GM12801 (cell line): ENCODE data around the gene ASB13.

Experiments
- TF ChIP-seq, protein P1 (sequence below): IDR thresholded peaks from one replicate; pipeline ENCODE4 v1.5.1; 2011; ENCODE audit warnings: control low read depth; ENCODE audit not compliant: insufficient read length; ENCODE audit errors: extremely low read depth

ASB13 gene

DNA sequence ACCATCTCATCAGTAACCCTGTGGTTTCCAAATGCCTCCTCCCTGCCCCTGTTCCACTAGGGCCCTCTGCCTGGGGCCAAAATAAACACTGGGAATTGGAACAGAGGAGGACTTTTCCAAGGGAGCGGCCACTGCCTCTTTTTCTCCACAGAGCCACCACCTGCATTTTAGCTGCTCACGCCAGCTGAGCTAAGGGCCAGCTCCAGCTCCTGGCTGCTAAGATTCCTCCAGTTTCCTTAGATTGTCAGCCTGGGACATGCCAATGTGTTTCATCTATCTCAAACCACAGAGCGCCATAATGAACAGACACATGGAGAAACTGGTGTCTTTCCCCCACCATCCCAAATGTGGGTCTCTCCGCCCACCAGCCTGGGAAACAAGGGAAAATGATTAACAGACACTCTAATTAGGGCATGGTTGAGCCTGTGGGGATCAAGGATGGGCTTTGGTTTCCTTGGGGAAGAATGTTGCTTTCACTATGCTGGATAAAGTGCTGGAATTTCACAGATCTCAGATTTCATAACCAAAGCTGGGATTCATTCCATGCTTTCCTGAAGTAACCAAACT is 52.2 kb downstream of the ASB13 start:
- TF ChIP-seq, protein P1, sequence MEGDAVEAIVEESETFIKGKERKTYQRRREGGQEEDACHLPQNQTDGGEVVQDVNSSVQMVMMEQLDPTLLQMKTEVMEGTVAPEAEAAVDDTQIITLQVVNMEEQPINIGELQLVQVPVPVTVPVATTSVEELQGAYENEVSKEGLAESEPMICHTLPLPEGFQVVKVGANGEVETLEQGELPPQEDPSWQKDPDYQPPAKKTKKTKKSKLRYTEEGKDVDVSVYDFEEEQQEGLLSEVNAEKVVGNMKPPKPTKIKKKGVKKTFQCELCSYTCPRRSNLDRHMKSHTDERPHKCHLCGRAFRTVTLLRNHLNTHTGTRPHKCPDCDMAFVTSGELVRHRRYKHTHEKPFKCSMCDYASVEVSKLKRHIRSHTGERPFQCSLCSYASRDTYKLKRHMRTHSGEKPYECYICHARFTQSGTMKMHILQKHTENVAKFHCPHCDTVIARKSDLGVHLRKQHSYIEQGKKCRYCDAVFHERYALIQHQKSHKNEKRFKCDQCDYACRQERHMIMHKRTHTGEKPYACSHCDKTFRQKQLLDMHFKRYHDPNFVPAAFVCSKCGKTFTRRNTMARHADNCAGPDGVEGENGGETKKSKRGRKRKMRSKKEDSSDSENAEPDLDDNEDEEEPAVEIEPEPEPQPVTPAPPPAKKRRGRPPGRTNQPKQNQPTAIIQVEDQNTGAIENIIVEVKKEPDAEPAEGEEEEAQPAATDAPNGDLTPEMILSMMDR = no peak

DNA sequence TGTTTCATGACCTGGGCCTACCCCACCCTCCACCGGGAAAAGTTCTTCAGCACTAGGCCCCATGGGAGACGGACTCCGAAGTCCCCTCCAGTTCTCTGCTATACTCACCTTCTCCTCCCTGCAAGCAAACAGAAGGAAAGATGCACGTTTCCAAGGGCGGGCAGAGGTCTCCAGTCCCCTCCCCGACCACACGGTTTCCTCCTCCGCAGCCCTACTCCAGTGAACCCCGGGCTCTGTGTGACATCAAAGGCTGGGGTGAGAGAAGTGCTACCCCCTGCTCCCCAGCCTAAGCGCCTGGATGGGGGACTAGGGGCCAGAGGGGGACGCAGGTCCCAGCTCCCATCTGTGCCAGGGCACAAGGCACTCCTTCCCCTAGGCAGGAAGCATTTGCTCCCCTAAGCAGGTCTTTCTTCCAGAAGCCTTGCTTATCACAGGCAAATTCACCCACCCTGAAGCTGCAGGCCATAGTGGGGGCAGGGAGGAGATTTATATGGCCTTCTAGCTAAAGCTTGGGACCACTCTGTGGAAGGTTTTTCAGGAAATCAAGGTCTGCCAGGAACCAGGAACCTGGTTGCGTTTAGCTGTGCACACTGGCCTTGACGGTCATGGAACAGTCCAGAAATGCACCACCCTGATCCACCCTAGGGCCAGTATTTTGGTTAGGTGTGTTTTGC is 52.8 kb downstream of the ASB13 start:
- TF ChIP-seq, protein P1 = no peak

DNA sequence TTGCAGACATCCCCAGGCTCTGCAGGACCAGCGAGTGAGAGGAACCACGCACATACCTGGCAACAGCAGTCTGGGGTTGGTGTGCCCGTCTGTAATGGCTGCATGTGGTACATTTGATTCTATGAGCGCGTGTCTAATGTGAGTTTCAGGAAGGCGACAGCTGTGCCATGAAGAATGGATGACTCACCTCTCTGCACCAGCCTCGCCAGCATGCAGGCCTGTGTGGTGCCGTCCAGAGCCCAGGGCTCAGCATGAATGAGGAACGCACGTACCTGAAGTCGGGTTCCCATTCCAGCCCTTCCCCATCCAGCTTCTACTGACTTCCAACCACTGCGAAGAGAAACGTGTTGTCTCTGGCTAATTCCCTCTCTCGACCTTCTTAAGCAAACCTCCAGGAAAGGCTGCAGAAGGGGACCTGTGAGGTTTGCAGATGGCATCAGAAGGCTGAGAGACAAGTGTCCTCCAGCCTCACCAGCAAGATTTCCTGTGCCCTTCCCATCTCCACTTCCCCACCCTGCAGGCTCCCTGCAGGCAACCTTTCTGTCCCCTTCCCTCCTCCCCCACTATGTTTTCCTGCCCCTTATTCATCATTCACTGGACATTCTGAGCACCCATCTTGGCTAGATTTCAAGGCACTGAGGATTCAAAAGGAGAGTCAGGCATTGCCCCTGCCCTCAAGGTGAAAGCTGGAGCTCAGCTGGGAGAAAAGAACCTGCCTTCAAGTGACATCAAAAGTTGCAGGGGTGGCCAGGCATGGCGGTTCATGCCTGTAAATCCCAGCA is 54.3 kb downstream of the ASB13 start:
- TF ChIP-seq, protein P1 = no peak

DNA sequence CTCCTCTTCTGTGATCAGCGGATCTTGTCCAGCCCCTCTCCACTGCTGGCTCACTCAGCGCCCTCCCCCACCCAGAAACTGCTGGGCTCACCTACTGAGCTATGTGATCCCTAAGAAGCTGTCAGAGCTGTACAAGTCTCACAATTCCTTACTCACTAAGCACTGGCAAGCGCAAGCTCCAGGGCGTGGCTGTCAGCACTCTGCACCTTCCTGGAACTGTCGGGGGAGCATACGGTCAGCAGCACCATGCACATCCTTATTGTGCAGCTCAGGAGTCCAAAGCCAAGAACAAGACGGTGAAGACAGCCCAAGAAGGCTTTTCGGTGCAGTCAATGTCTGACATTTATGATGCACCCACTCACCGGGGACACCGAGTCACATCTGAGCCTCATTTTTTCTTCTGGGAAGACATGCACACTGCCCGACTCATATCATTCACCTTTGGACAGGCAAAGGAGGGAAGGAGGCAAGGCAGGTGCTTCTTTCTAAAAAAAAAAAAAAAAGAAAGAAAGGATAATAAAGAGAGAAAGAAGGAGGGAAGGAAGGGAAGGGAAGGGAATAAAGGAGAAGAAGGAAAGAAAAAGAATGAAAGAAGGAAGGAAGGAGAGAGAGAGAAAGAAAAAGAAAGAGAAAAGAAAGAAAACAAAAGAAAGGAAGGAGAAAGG is 56.3 kb downstream of the ASB13 start:
- TF ChIP-seq, protein P1 = no peak

DNA sequence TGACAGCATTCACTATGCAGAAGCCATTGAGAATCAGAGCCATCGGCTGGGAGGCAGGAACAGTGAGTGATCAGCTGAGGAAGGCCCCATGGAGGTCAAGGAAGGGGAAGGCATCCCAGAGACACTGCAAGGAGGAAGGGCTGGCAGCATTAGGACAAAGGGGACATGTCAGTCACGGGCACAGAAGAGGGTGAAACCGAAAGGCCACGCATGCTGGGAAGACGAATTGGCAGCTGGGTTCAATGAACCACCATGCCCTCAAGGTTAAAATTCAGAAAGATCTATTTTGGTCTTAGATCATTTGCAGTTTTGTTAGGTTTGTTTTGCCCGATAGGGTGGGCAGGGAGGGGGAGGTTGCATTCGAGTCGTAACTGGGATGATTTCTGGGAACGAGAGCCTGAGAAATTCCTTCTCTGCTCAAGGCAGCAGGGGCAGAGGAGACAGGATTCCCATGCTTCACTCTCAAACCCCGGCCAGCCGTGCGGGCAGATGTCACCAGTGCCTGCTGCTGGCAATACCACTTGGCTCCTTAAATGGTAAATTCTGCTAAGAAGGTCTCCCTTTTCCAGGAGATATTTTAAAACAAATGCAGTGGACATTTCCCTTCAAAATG is 57.7 kb downstream of the ASB13 start:
- TF ChIP-seq, protein P1 = no peak

DNA sequence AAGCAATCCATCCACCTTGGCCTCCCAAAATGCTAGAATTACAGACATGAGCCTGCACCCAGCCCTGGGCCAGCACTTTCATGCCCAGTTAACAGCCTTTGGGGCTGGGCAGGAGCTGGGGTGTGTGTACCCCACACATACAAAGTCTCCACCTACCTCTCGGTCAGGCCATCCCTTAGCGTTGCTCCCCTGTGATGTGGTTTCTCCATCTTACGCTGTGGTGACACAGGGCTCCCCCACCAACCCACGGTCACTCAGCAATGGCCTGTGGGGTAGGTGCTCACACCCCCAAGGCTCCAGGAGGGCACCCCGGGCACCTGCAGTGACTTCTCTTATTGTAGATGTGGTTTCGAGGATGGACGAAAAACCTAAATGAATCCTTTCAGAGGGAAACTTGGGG is 58.8 kb downstream of the ASB13 start:
- TF ChIP-seq, protein P1 = no peak

DNA sequence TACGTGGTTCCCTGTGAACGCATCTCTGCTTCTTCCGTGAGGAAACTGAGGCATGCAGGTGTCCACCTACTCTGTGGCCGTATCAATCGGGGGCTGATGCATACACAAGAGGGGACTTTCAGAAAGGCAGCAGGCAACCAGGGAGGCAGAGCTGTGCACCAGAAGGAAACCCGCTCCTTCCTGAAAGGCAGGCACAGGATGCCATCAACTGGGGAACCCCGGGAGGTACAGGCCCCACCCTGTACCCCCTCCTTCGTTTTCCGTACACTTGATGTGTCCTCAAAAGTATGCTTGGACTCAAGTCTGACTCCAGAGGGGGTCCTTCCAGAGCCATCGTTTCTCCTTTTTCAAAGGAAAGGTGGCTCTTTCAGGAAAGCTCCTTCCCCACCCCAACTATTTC is 59.5 kb downstream of the ASB13 start:
- TF ChIP-seq, protein P1 = no peak
